ENCODE data around the gene TRAPPC6A. TPM values are rescaled to one million over a fixed set of nuclear protein-coding genes. Genes with fewer than 3 reads are reported as not detected.

The TRAPPC6A gene
- total and polyA plus RNA-seq, 9 of the 15 experiments (the other 6 are each of a cell fraction or from before 2014, with no cell fraction given) = 0.82 to 23.6 (median 11.6) TPM

- Histone ChIP-seq H3K27me3 (ENCODE audit: control insufficient read depth in 2 of 2, insufficient read depth in 2 of 2, low read length in 2 of 2) (no peaks in the 10 kb centered on the region), H3K9me1 (ENCODE audit: control insufficient read depth, insufficient read depth, low read length) (no peaks in the 10 kb centered on the region), H3K4me3 (no peak overlapping the region), H3K9ac (ENCODE audit: insufficient read depth in 1 of 2, low read depth in 2 of 2, low read length in 2 of 2) (peak overlapping the region in 1 of 2 experiments; percentile 70; a peak in 2 of 4 replicates), H3K4me1 (replicated peaks in 1 of 2; ENCODE audit: control insufficient read depth in 2 of 2, insufficient read depth in 2 of 2, low read length in 2 of 2) (peaks cover 0 to 51% of the 10 kb centered on the region in 2 experiments; a peak in 2 of 5 replicates), H2AFZ (ENCODE audit: low read depth, low read length) (no peak overlapping the region), H3K27ac (ENCODE audit: extremely low read depth, low read depth, low read length) (no peak overlapping the region), H3K36me3 (ENCODE audit: control insufficient read depth, insufficient read depth, low read length) (peaks cover 55% of the 10 kb centered on the region; the same call in 1 of the 3 replicates), H3K79me2 (ENCODE audit: control insufficient read depth, insufficient read depth, low read length) (no peaks in the 10 kb centered on the region), H4K20me1 (replicated peaks; ENCODE audit: control insufficient read depth, insufficient read depth, low read length) (no peaks in the 10 kb centered on the region), H3K9me3 (replicated peaks; ENCODE audit: control insufficient read depth, insufficient read depth, low read depth, low read length) (no peaks in the 10 kb centered on the region), H3K4me2 (ENCODE audit: insufficient read depth, low read length) (no peak overlapping the region)
- TF ChIP-seq PCBP2 (IDR thresholded peaks at IDR 0.05; ENCODE audit: low read depth, low read length, poor library complexity, severe bottlenecking) = no peak
- TF ChIP-seq ZBTB33 (CRISPR knock-in tag; IDR thresholded peaks at IDR 0.05) = peak; percentile 79
- TF ChIP-seq SAFB (IDR thresholded peaks at IDR 0.05; ENCODE audit: borderline replicate concordance, low read depth, low read length) = no peak
- TF ChIP-seq POLR2G (IDR thresholded peaks at IDR 0.05; ENCODE audit: low read depth, low read length) = 0 out of 2 replicates have a peak, but pooled peaks have one; percentile 10
- 0 out of 2 replicates have a peak, but pooled peaks have one; percentile 29 for TF ChIP-seq NFIC (IDR thresholded peaks at IDR 0.05)
- no peak for TF ChIP-seq ZNF324 (CRISPR knock-in tag; IDR thresholded peaks at IDR 0.05)
- TF ChIP-seq PKNOX1 (IDR thresholded peaks at IDR 0.05) = no peak
- TF ChIP-seq ZNF174 (CRISPR knock-in tag; IDR thresholded peaks at IDR 0.05) = no peak
- TF ChIP-seq RBM22 (IDR thresholded peaks at IDR 0.05; ENCODE audit: low read depth, low read length, poor library complexity, severe bottlenecking) = peak; percentile 35
- TF ChIP-seq ESRRB (CRISPR knock-in tag; IDR thresholded peaks at IDR 0.05; ENCODE audit: borderline replicate concordance) = no peak
- DNase-seq (ENCODE audit: extremely low read depth in 1 of 4, low spot score in 3 of 4) (no peak), FAIRE-seq (no peak), ATAC-seq (no peak)
- 98% methylated on average over 17 of the region's 54 CpGs for WGBS (ENCODE audit: insufficient coverage, low coverage, missing lambda C conversion rate)
- ChIA-PET CTCF (ENCODE audit: low intra/inter-chr PET ratio) (no interaction called here), POLR2A (interaction anchor here (0.6 kb wide), 1 partner anchor 80 kb away, joined by 3 read pairs; no protein-coding TSS in a partner anchor)
- BruUV-seq (replicated peaks) = no TSS peak
- intact Hi-C loops (cut with micrococcal nuclease) = no loop called here
- in situ Hi-C loops (cut with MboI) = no loop called here
Observed at GRCh38 chr19:45145270-45146189, 32.5 kb downstream of the TRAPPC6A start.

Measured in K562 (cell line).